Osteoblast (primary cell): ENCODE data around the gene OPN1MW3. TPM values are rescaled to one million over a fixed set of nuclear protein-coding genes. Genes with fewer than 3 reads are reported as not detected.
"Not testable (repeated sequence)": the region's sequence is repeated elsewhere in the genome, so short reads cannot be mapped to it uniquely, and the experiment has no call there.

Experiments
- DNase-seq: peaks from one replicate; pipeline ENCODE4 v3.0.0; 2011; ENCODE audit warnings: low spot score, mixed read lengths; ENCODE audit not compliant: insufficient read length; ENCODE audit errors: missing footprints
- H2AFZ ChIP-seq: 2 replicates; pipeline ENCODE4 v1.6.0; 2011; ENCODE audit warnings: mild to moderate bottlenecking, low read length
- H3K27ac ChIP-seq: 2 replicates; pipeline ENCODE4 v1.5.1; 2011; ENCODE audit warnings: mild to moderate bottlenecking, low read depth, low read length, moderate library complexity
- H3K27me3 ChIP-seq: 2 replicates; pipeline ENCODE4 v1.6.0; 2012; ENCODE audit warnings: mild to moderate bottlenecking, control low read depth, inconsistent platforms, low read length, moderate library complexity; ENCODE audit not compliant: insufficient read depth
- H3K36me3 ChIP-seq: 2 replicates; pipeline ENCODE4 v1.5.1; 2011; ENCODE audit warnings: mild to moderate bottlenecking, low read length, control low read depth, moderate library complexity; ENCODE audit not compliant: insufficient read depth
- H3K4me1 ChIP-seq: 2 replicates; pipeline ENCODE4 v1.5.1; 2011; ENCODE audit warnings: mild to moderate bottlenecking, low read length, control low read depth, moderate library complexity; ENCODE audit not compliant: insufficient read depth
- H3K4me2 ChIP-seq: 2 replicates; pipeline ENCODE4 v1.6.0; 2011; ENCODE audit warnings: mild to moderate bottlenecking, low read length; ENCODE audit not compliant: insufficient read depth
- H3K4me3 ChIP-seq: fragments of 200-600 bp; sonication (generic); 3 replicates; pipeline ENCODE4 v1.5.1; 2012; ENCODE audit warnings: mild to moderate bottlenecking, low read length, inconsistent platforms; ENCODE audit not compliant: insufficient read depth
- H3K79me2 ChIP-seq: 2 replicates; pipeline ENCODE4 v1.6.0; 2012; ENCODE audit warnings: mild to moderate bottlenecking, low read length, control low read depth, inconsistent platforms; ENCODE audit not compliant: insufficient read depth
- H3K9me3 ChIP-seq: 2 replicates; pipeline ENCODE4 v1.5.1; 2011; ENCODE audit warnings: low read depth, low read length, control low read depth
- H4K20me1 ChIP-seq: 2 replicates; pipeline ENCODE4 v1.6.0; 2012; ENCODE audit warnings: mild to moderate bottlenecking, low read length, control low read depth; ENCODE audit not compliant: insufficient read depth
- total RNA-seq: library from RNA; depleted of rRNA; stranded (reverse); fragments of >200 nt; gene quantifications from 2 replicates; pipeline ENCODE4 v1.2.3, GENCODE V29; 2012

The OPN1MW3 gene
- total RNA-seq, 1 donor: not detected

DNA sequence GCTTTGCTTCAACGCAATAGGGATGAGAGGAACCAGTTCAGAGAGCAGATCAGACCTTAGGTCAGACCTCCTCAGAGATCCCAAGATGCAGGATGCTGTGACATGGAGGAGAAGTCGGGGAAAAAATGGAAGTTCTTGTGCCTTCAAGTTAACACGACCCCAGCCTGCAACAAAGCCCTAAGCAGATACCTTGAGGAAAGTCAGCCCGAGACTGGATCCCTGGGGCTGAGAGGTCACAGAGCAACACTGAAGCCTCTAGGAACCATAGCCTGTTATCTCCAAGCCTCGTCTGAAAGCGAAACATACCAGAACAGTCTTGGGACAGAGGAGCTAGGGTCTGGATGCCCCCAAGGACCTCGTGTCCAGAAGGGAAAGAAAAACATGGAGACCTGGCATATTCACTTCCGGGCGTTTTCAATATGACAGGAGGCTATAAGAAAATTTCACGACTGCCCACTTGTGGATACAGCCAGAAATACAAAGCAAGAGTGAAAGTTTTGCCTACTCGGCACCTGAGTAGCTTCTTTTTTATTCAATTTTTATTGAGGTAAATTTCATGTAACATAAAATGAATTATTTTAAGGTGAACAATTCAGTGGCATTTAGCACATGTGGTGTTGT is 18.3 kb upstream of the OPN1MW3 start:
- not testable (repeated sequence) for H4K20me1 ChIP-seq, H3K36me3 ChIP-seq, H3K79me2 ChIP-seq, H3K4me3 ChIP-seq, H3K4me1 ChIP-seq, DNase-seq, H2AFZ ChIP-seq, H3K27ac ChIP-seq, H3K4me2 ChIP-seq, H3K27me3 ChIP-seq, H3K9me3 ChIP-seq

DNA sequence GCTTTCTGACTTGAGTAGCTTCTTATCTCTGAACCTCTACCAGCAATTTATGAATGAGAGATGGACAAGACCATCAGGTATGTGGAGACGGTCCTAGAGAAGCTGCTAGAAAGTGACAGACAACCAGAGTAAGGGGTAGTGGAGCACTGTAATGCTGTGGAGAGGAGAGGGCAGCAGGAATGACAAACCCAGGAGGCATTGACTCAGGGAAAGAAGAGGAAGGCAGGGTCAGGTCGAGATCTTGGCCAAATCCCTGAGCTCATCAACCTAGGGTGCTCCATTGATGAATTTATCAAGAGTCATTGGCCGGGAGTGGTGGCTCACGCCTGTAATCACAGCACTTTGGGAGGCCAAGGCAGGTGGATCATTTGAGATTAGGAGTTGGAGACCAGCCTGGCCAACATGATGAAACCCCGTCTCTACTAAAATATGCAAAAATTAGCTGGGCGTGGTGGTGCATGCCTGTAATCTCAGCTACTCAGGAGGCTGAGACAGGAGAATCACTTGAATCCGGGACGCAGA is 17.3 kb upstream of the OPN1MW3 start:
- H3K36me3 ChIP-seq, H3K4me1 ChIP-seq, H3K4me3 ChIP-seq, H3K27ac ChIP-seq, DNase-seq, H3K4me2 ChIP-seq, H3K9me3 ChIP-seq, H3K79me2 ChIP-seq, H4K20me1 ChIP-seq, H3K27me3 ChIP-seq, H2AFZ ChIP-seq: not testable (repeated sequence)

DNA sequence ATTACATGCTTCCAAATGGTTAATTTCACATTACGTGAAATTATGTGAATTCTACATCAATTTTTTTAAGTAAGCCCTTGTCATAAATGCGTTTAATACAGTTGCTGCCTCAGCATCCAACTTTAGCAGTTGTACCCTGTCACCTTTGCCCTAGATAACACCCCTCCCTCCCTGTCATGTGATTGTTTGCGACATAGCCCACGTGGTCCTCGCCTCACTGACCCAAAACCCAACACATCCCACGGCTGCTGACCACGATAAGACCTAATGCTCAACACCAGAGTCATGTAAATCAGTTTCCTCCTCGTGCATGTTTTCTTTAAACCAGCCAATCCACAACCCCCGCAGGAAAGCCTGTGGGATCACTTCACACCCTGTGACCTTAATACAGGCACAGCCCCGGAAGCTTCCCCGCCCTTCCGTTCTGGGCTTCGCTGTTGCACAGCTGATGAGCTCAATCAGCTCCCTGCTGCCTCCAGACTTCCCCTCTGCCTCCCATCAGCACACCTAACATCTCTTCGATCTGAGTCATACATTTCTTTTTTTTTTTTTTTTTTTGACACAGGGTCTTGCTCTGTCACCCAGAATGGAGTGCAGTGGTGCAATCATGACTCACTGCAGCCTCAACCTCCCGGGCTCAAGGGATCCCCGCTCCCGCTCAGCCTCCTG is 9.9 kb upstream of the OPN1MW3 start:
- DNase-seq, H3K4me3 ChIP-seq, H3K36me3 ChIP-seq, H3K27ac ChIP-seq, H4K20me1 ChIP-seq, H3K27me3 ChIP-seq, H3K4me2 ChIP-seq, H3K9me3 ChIP-seq, H3K79me2 ChIP-seq, H3K4me1 ChIP-seq, H2AFZ ChIP-seq: not testable (repeated sequence)

DNA sequence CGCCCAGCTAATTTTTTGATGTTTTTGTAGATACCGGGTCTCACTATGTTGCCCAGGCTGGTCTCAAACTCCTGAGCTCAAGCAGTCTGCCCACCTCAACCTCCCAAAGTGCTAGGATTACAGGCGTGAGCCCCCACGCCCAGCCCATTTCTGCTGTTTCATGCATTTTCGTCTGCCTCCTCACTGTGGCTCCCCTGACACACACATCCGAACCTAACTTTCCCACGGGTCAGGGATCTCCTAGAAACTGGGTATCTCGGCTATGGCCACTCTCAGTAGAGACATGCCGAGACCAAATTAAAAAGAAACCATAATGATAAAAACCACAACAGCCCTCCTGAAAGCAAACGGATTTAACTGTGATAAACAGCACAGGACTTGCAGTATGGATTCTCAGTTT is 9.3 kb upstream of the OPN1MW3 start:
- H4K20me1 ChIP-seq, H2AFZ ChIP-seq, H3K4me3 ChIP-seq, H3K79me2 ChIP-seq, H3K4me2 ChIP-seq, H3K36me3 ChIP-seq, H3K4me1 ChIP-seq, H3K27me3 ChIP-seq, H3K27ac ChIP-seq, H3K9me3 ChIP-seq, DNase-seq: not testable (repeated sequence)

DNA sequence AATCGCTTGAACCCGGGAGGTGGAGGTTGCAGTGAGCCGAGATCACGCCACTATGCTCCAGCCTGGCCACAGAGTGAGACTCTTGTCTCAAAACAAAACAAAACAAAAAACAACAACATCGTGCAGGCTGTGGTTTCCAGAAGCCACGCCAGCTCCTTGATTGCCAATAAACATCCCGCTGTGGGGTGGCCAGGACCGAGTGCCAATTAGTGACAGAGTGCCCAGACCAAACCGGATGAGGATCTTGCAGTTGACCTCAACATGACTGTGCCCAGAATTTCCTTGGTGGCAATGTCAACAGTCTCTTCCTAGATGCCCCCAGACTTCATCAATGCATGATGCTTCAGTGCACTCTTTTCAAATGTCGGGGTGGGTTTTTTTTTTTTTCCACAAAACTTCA is 1.3 kb downstream of the OPN1MW3 start:
- not testable (repeated sequence) for H3K79me2 ChIP-seq, H2AFZ ChIP-seq, DNase-seq, H3K4me3 ChIP-seq, H3K27me3 ChIP-seq, H4K20me1 ChIP-seq, H3K27ac ChIP-seq, H3K4me1 ChIP-seq, H3K36me3 ChIP-seq, H3K4me2 ChIP-seq, H3K9me3 ChIP-seq

DNA sequence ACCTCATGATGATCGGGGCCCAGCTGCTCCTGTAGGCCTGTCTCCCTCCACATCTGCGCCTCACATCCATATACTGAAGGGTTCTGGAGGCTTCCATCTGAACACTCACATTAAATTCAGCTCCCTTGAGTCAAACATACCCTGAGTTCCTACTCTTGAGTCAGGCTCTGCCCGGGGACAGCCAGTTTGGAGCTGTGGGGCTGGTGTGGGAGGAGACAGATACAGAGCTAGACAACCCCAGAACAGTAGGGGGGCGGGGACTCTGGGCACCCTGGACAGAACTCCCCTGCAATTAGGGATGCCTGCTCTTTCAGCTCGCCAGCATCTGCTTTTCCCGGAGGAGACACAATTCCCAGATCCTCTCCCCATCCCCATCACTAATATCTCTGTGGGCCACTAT is 5.7 kb downstream of the OPN1MW3 start:
- not testable (repeated sequence) for H4K20me1 ChIP-seq, H2AFZ ChIP-seq, H3K4me1 ChIP-seq, H3K9me3 ChIP-seq, DNase-seq, H3K27ac ChIP-seq, H3K27me3 ChIP-seq, H3K79me2 ChIP-seq, H3K4me3 ChIP-seq, H3K36me3 ChIP-seq, H3K4me2 ChIP-seq

DNA sequence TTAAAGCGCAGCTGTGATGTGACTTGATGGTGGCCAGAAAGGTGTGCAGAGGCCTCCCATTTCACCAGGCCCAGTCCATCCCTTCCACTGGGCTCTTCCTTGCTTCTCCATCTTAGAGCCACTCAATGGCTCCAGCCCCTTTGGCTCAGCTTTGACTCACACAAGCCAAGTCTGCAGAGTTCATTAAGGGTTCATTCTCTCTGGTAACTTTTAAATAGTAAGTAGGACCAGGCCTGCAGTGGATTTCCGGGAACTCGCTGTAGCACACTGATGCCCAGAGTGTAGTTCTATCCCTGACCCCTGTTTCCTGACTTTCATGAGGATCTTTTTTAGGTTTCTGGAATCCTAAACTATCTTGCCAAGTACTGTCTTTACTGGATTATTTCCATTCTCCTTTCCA is 11.9 kb downstream of the OPN1MW3 start:
- not testable (repeated sequence) for H3K4me1 ChIP-seq, H3K27ac ChIP-seq, H3K4me3 ChIP-seq, H2AFZ ChIP-seq, H3K9me3 ChIP-seq, H4K20me1 ChIP-seq, DNase-seq, H3K79me2 ChIP-seq, H3K36me3 ChIP-seq, H3K4me2 ChIP-seq, H3K27me3 ChIP-seq

DNA sequence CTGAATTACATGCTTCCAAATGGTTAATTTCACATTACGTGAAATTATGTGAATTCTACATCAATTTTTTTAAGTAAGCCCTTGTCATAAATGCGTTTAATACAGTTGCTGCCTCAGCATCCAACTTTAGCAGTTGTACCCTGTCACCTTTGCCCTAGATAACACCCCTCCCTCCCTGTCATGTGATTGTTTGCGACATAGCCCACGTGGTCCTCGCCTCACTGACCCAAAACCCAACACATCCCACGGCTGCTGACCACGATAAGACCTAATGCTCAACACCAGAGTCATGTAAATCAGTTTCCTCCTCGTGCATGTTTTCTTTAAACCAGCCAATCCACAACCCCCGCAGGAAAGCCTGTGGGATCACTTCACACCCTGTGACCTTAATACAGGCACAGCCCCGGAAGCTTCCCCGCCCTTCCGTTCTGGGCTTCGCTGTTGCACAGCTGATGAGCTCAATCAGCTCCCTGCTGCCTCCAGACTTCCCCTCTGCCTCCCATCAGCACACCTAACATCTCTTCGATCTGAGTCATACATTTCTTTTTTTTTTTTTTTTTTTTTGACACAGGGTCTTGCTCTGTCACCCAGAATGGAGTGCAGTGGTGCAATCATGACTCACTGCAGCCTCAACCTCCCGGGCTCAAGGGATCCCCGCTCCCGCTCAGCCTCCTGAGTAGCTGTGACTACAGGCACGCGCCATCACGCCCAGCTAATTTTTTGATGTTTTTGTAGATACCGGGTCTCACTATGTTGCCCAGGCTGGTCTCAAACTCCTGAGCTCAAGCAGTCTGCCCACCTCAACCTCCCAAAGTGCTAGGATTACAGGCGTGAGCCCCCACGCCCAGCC is 27.3 kb downstream of the OPN1MW3 start:
- not testable (repeated sequence) for H3K27ac ChIP-seq, H3K9me3 ChIP-seq, H3K4me1 ChIP-seq, H2AFZ ChIP-seq, H3K4me2 ChIP-seq, H3K4me3 ChIP-seq, DNase-seq, H4K20me1 ChIP-seq, H3K36me3 ChIP-seq, H3K79me2 ChIP-seq, H3K27me3 ChIP-seq
